HepG2 (cell line): ENCODE results near the gene C14orf132. TPM values are rescaled to one million over a fixed set of nuclear protein-coding genes. Genes with fewer than 3 reads are reported as not detected.

Experiments
- ATAC-seq: fragments of 200-7000 bp; cut with Tn5 transposase; 3 replicates; pipeline ENCODE4 v1.9.1; 2020; ENCODE audit warnings: mild to moderate bottlenecking, moderate library complexity
- BruUV-seq: library from RNA; stranded (reverse); fragments of 400-500 nt; replicated peaks from 2 replicates; lab custom pipeline; 2021; lab: Mats Ljungman, UMichigan
- CTCF ChIA-PET: fragments of 300-600 bp; formaldehyde crosslinking; extraction: SDS; loops from one replicate; lab custom pipeline; 2021; ENCODE audit warnings: low total read pairs, inconsistent platforms, low intra/inter-chr PET ratio; lab: Yijun Ruan, JAX
- POLR2A ChIA-PET: fragments of 350-600 bp; sonication (Branson Sonifier 250); formaldehyde crosslinking; loops from one replicate; lab custom pipeline; 2020; ENCODE audit warnings: antibody characterized with exemption, inconsistent platforms; lab: Yijun Ruan, JAX
- DNase-seq: peaks from one replicate; pipeline ENCODE4 v3.0.0-alpha.2; 2015; ENCODE audit warnings: low spot score
- FAIRE-seq: peaks from 3 replicates; lab custom pipeline; 2011; peaks lifted over from hg19 to GRCh38; lab: Jason Lieb, UNC
- H2AFZ ChIP-seq: one replicate; pipeline ENCODE4 v1.6.1; 2011; ENCODE audit warnings: low read length, inconsistent platforms
- H3K27ac ChIP-seq: fragments of 300-600 bp; 3 replicates; pipeline ENCODE4 v1.8.0; 2011; ENCODE audit warnings: mixed run types, mild to moderate bottlenecking, mixed read lengths, low read length, inconsistent platforms; ENCODE audit not compliant: insufficient read depth; ENCODE audit errors: extremely low read length
- H3K27me3 ChIP-seq, 2 experiments: fragments of 200-600 bp in 1 of 2; 2 replicates in 1 of 2; 3 replicates in 1 of 2; pipeline versions ENCODE4 v1.6.0 to v1.8.0; 2011; ENCODE audit warnings: low read length in 2 of 2, mild to moderate bottlenecking in 2 of 2, moderate library complexity in 2 of 2, inconsistent platforms in 1 of 2; ENCODE audit not compliant: insufficient read depth in 2 of 2, control insufficient read depth in 1 of 2
- H3K36me3 ChIP-seq, 2 experiments: fragments of 200-600 bp in 1 of 2; replicated peaks in 1 of 2; 2 replicates in 1 of 2; 3 replicates in 1 of 2; pipeline versions ENCODE4 v1.5.1 to v1.8.0; 2011; ENCODE audit warnings: low read length in 2 of 2, inconsistent platforms in 1 of 2; ENCODE audit not compliant: insufficient read depth in 2 of 2, control insufficient read depth in 1 of 2
- H3K4me1 ChIP-seq: 2 replicates; pipeline ENCODE4 v1.5.1; 2012; ENCODE audit warnings: low read length, inconsistent platforms; ENCODE audit not compliant: insufficient read depth
- H3K4me2 ChIP-seq: 2 replicates; pipeline ENCODE4 v1.6.0; 2011; ENCODE audit warnings: low read depth, low read length, inconsistent platforms
- H3K4me3 ChIP-seq, 3 experiments: fragments of 200-600 bp in 1 of 3; sonication (generic), shearing (Covaris generic) in 1 of 3; replicated peaks in 1 of 3; 2 replicates each; pipeline ENCODE4 v1.5.1; 2011 to 2016; ENCODE audit warnings: low read length in 3 of 3, inconsistent platforms in 2 of 3, low read depth in 2 of 3, mild to moderate bottlenecking in 2 of 3, control low read depth in 1 of 3, mixed read lengths in 1 of 3; ENCODE audit not compliant: insufficient read depth in 1 of 3
- H3K79me2 ChIP-seq: one replicate; pipeline ENCODE4 v1.6.1; 2011; ENCODE audit warnings: low read length, inconsistent platforms; ENCODE audit not compliant: insufficient read depth
- H3K9ac ChIP-seq: 2 replicates; pipeline ENCODE4 v1.6.0; 2011; ENCODE audit warnings: mild to moderate bottlenecking, low read depth, low read length, inconsistent platforms; ENCODE audit not compliant: insufficient read depth
- H3K9me3 ChIP-seq: 2 replicates; pipeline ENCODE4 v1.5.1; 2012; ENCODE audit warnings: mild to moderate bottlenecking, low read length
- H4K20me1 ChIP-seq: 2 replicates; pipeline ENCODE4 v1.6.0; 2011; ENCODE audit warnings: inconsistent platforms, mild to moderate bottlenecking, low read length, moderate library complexity; ENCODE audit not compliant: insufficient read depth
- ARNT ChIP-seq: fragments of 450-650 bp; IDR thresholded peaks from 2 replicates; pipeline ENCODE4 v1.6.1; 2017
- ATAD3A ChIP-seq: sonication (generic); formaldehyde crosslinking; IDR thresholded peaks from 2 replicates; pipeline ENCODE4 v1.4.0; 2020; ENCODE audit warnings: missing genetic modification reagents
- MED1 ChIP-seq: sonication (generic); formaldehyde crosslinking; IDR thresholded peaks from 2 replicates; pipeline ENCODE4 v1.4.0; 2020; ENCODE audit warnings: missing genetic modification reagents
- SP2 ChIP-seq: sonication (generic); formaldehyde crosslinking; IDR thresholded peaks from 2 replicates; pipeline ENCODE4 v1.5.1; 2020; ENCODE audit warnings: mild to moderate bottlenecking, missing genetic modification reagents
- TRIM24 ChIP-seq: sonication (generic); formaldehyde crosslinking; IDR thresholded peaks from 2 replicates; pipeline ENCODE4 v1.8.0; 2022; ENCODE audit warnings: mild to moderate bottlenecking, missing genetic modification reagents
- ZBTB7B ChIP-seq: sonication (generic); formaldehyde crosslinking; IDR thresholded peaks from 2 replicates; pipeline ENCODE4 v1.4.0; 2020; ENCODE audit warnings: missing genetic modification reagents
- ZMAT3 ChIP-seq: sonication (generic); formaldehyde crosslinking; conservative IDR thresholded peaks from 2 replicates; pipeline ENCODE4 v1.7.0; 2021; ENCODE audit warnings: missing genetic modification reagents
- ZNF317 ChIP-seq: sonication (generic); formaldehyde crosslinking; IDR thresholded peaks from 2 replicates; pipeline ENCODE4 v1.5.0; 2020; ENCODE audit warnings: mild to moderate bottlenecking, missing genetic modification reagents
- ZNF530 ChIP-seq: sonication (generic); formaldehyde crosslinking; IDR thresholded peaks from 2 replicates; pipeline ENCODE4 v1.5.0; 2020; ENCODE audit warnings: low read depth, mild to moderate bottlenecking, missing genetic modification reagents
- ZNF766 ChIP-seq: sonication (generic); formaldehyde crosslinking; IDR thresholded peaks from 2 replicates; pipeline ENCODE4 v1.5.0; 2020; ENCODE audit warnings: missing genetic modification reagents, borderline replicate concordance
- ZNF839 ChIP-seq: sonication (generic); formaldehyde crosslinking; IDR thresholded peaks from 2 replicates; pipeline ENCODE4 v1.4.0; 2020; ENCODE audit warnings: missing genetic modification reagents, mild to moderate bottlenecking, borderline replicate concordance
- whole genome bisulfite sequencing: methylation state at CpG from one replicate; pipeline ENCODE4 v1.1.6; 2017; ENCODE audit warnings: low lambda C conversion rate; 5-methylcytosine and 5-hydroxymethylcytosine counted together
- in situ Hi-C: cut with HindIII; loops from 2 replicates; pipeline ENCODE4 v1.10.0; 2017; ENCODE audit warnings: low pct_unique_long_range_greater_than_20kb; ENCODE audit not compliant: extremely low pct_ligation_motif_present
- intact Hi-C: fragments of 100-400 bp; cut with micrococcal nuclease; formaldehyde crosslinking; loops from one replicate; pipeline ENCODE4 v1.10.0; 2022; ENCODE audit not compliant: unreplicated experiment
- polyA plus RNA-seq, 8 experiments: library from polyadenylated mRNA; depleted of rRNA in 3 of 8; stranded (reverse) in 7 of 8; unstranded in 1 of 8; fragments of >200 nt; fragmentation: Illumina TruSeq in 4 of 8; extraction: Trizol in 4 of 8; gene quantifications; 2 replicates each; pipeline versions ENCODE4 v1.2.1 to v1.2.3, GENCODE V29; 2011 to 2016; ENCODE audit warnings: low read depth in 4 of 8, missing spikeins in 1 of 8, mixed read lengths in 1 of 8; ENCODE audit not compliant: insufficient read depth in 1 of 8
- total RNA-seq, 5 experiments: library from RNA; depleted of rRNA; stranded (reverse); fragments of >200 nt; fragmentation: Illumina TruSeq; extraction: Trizol; gene quantifications; 2 replicates each; pipeline ENCODE4 v1.2.3, GENCODE V29; 2016; ENCODE audit warnings: low read depth in 1 of 5
- TF ChIP-seq, protein P1 (sequence below): IDR thresholded peaks from 2 replicates; pipeline ENCODE4 v1.6.1; 2016; ENCODE audit warnings: missing compliant biosample characterization, missing genetic modification reagents, borderline replicate concordance
- TF ChIP-seq, protein P2 (sequence below): sonication (generic); formaldehyde crosslinking; IDR thresholded peaks from 2 replicates; pipeline ENCODE4 v1.8.0; 2022; ENCODE audit warnings: missing genetic modification reagents, low read depth, mild to moderate bottlenecking, borderline replicate concordance
- TF ChIP-seq, protein P3 (sequence below): sonication (generic); formaldehyde crosslinking; IDR thresholded peaks from 2 replicates; pipeline ENCODE4 v1.4.0; 2020; ENCODE audit warnings: missing genetic modification reagents
- TF ChIP-seq, protein P4 (sequence below): sonication (generic); formaldehyde crosslinking; IDR thresholded peaks from 2 replicates; pipeline ENCODE4 v1.8.0; 2022; ENCODE audit warnings: mild to moderate bottlenecking, missing genetic modification reagents
- TF ChIP-seq, protein P5 (sequence below): sonication (generic); formaldehyde crosslinking; IDR thresholded peaks from 2 replicates; pipeline ENCODE4 v1.4.0; 2020; ENCODE audit warnings: missing genetic modification reagents

Gene C14orf132
- total and polyA plus RNA-seq, 2 of the 13 experiments (the other 11 are each of a cell fraction or from before 2014, with no cell fraction given) = 0.13 to 0.15 TPM

DNA sequence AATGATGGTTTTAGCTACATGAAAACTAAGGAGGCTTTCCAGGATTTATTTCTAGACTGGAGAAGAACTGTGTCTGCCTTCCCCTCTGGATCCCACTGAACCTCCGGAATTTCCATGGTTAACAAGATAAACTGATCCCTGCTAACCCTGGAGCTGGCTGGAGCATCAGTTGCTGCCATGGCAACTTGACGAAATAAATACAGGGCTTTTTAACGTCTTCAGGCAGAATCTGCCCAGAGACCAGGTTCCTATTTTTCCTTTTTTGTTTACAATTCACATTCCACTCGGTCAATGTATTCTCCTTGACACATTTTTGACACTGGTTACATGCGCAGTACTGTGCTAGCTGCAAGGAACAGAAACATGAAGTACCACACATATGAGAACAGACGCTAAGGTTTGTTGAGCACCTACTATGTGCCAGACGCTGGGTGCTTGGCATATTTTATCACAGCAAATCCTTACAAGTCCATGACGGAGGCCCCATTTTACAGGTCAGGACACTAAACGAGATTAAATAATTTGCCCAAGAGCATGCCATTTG is 1.7 kb downstream of the C14orf132 start (continued):
- TF ChIP-seq, protein P1, sequence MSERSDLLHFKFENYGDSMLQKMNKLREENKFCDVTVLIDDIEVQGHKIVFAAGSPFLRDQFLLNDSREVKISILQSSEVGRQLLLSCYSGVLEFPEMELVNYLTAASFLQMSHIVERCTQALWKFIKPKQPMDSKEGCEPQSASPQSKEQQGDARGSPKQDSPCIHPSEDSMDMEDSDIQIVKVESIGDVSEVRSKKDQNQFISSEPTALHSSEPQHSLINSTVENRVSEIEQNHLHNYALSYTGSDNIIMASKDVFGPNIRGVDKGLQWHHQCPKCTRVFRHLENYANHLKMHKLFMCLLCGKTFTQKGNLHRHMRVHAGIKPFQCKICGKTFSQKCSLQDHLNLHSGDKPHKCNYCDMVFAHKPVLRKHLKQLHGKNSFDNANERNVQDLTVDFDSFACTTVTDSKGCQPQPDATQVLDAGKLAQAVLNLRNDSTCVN (CRISPR knock-in tag) = no peak
- TF ChIP-seq, protein P2, sequence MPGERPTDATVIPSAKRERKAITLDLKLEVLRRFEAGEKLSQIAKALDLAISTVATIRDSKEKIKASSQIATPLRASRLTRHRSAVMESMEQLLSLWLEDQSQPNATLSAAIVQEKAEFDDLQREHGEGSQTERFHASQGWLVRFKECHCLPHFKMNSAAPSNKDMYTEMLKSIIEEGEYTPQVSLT (CRISPR knock-in tag) = no peak
- TF ChIP-seq ARNT (no peak), SP2 (CRISPR knock-in tag) (no peak), ZNF839 (CRISPR knock-in tag) (no peak)
- TF ChIP-seq, protein P3, sequence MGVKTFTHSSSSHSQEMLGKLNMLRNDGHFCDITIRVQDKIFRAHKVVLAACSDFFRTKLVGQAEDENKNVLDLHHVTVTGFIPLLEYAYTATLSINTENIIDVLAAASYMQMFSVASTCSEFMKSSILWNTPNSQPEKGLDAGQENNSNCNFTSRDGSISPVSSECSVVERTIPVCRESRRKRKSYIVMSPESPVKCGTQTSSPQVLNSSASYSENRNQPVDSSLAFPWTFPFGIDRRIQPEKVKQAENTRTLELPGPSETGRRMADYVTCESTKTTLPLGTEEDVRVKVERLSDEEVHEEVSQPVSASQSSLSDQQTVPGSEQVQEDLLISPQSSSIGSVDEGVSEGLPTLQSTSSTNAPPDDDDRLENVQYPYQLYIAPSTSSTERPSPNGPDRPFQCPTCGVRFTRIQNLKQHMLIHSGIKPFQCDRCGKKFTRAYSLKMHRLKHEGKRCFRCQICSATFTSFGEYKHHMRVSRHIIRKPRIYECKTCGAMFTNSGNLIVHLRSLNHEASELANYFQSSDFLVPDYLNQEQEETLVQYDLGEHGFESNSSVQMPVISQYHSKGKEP = no peak

DNA sequence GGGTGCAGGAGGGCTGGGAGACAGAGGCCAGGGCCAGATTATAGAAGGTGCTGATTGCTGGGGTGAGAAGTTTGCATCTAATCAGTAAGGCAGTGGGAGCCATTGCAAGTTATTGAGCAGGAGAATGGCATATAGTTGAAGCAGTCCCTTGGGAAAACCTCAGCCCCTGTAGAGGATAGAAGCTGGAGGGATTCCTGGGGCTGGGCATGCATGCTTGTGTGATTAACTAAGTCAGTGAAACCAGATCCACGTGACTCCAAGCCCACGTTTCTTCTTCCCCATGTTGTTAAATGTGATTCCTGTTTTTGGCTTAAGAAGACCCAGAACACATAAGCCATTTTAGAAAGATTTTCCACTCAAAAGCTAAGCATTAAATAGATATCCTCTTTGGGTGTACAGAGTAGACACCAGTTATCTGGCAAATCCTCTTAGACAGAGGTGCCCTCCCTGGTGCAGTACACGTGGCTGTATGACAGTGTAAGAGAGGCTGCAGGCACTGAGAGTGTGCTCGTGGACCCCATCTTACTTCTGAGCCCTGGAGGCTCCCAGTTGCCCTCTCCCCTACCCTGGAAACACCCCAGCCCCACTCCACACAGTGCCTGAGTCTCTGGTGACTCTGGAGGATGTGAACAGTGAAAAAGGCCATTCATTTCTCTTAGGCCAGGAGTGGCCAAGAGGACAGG is 3.2 kb downstream of the C14orf132 start:
- FAIRE-seq (no peak), ATAC-seq (no peak), DNase-seq (no peak)
- Histone ChIP-seq H4K20me1 (0 out of 2 replicates have a peak, but pooled peaks cover 2% of the 10 kb centered on the region), H3K9me3 (no peaks in the 10 kb centered on the region), H3K79me2 (no peaks in the 10 kb centered on the region), H2AFZ (no peak overlapping the region), H3K4me1 (peaks cover 7% of the 10 kb centered on the region; the same call in 1 of the 2 replicates), H3K4me2 (no peak overlapping the region), H3K36me3 (no peaks in the 10 kb centered on the region), H3K27ac (no peak overlapping the region), H3K9ac (no peak overlapping the region), H3K27me3 (peaks cover 4 to 30% of the 10 kb centered on the region in 2 experiments), H3K4me3 (no peak overlapping the region)
- ChIA-PET CTCF (no interaction called here), POLR2A (no interaction called here)
- in situ Hi-C loops (no loop called here), intact Hi-C loops (no loop called here)
- WGBS = 3% methylated on average over 4 of the region's 4 CpGs
- BruUV-seq = no TSS peak
- TF ChIP-seq ZNF530 (CRISPR knock-in tag) = no peak
- TF ChIP-seq TRIM24 (CRISPR knock-in tag) = no peak
- TF ChIP-seq ZBTB7B (CRISPR knock-in tag) = no peak
- TF ChIP-seq ZNF317 (CRISPR knock-in tag) = no peak
- TF ChIP-seq, protein P4, sequence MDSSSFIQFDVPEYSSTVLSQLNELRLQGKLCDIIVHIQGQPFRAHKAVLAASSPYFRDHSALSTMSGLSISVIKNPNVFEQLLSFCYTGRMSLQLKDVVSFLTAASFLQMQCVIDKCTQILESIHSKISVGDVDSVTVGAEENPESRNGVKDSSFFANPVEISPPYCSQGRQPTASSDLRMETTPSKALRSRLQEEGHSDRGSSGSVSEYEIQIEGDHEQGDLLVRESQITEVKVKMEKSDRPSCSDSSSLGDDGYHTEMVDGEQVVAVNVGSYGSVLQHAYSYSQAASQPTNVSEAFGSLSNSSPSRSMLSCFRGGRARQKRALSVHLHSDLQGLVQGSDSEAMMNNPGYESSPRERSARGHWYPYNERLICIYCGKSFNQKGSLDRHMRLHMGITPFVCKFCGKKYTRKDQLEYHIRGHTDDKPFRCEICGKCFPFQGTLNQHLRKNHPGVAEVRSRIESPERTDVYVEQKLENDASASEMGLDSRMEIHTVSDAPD = no peak
- TF ChIP-seq, protein P5, sequence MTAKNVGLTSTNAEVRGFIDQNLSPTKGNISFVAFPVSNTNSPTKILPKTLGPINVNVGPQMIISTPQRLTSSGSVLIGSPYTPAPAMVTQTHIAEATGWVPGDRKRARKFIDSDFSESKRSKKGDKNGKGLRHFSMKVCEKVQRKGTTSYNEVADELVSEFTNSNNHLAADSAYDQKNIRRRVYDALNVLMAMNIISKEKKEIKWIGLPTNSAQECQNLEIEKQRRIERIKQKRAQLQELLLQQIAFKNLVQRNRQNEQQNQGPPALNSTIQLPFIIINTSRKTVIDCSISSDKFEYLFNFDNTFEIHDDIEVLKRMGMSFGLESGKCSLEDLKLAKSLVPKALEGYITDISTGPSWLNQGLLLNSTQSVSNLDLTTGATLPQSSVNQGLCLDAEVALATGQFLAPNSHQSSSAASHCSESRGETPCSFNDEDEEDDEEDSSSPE (CRISPR knock-in tag) = no peak
- no peak for TF ChIP-seq MED1 (CRISPR knock-in tag)
- no peak for TF ChIP-seq ZNF766 (CRISPR knock-in tag)
- no peak for TF ChIP-seq ZMAT3
- TF ChIP-seq ATAD3A (CRISPR knock-in tag) = no peak
